Left kidney (tissue), 2 donors: ENCODE measurements around the gene RNF25. TPM values are rescaled to one million over a fixed set of nuclear protein-coding genes. Genes with fewer than 3 reads are reported as not detected.

Source experiments
- DNase-seq: peaks from one replicate; pipeline ENCODE4 v3.0.0-alpha.2; 2013
- polyA plus RNA-seq: library from polyadenylated mRNA; unstranded; fragments of 120-200 nt; gene quantifications from one replicate; pipeline ENCODE4 v1.2.1, GENCODE V29; 2013; ENCODE audit not compliant: insufficient read length

The RNF25 gene
- polyA plus RNA-seq, 1 donor: 50.9 TPM

GRCh38 chr2:218627939-218628338 is 43.9 kb downstream of the RNF25 start:
- no peak for DNase-seq

DNA sequence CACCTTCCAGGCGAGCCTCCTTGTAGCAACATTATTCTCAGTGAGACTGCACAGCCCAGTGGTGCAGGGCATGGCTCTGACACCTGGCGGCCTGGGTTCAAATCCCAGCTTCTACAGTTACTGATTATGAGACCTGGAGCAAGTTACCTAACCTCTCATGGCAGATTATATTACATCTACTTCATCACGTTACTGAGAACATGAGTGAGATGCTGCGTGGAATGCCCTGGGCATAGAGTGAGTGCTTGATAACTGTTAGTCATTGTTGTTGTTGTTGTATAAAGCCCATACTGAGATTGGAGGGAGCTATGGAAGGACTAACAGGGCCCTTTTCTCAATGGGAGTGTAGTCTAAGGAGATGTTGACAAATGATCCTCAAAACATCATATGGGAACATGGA is 45.4 kb downstream of the RNF25 start:
- no peak for DNase-seq

GRCh38 chr2:218623366-218623705 is 48.5 kb downstream of the RNF25 start:
- no peak for DNase-seq

- DNase-seq: no peak
Observed at GRCh38 chr2:218622606-218623365, 49.0 kb downstream of the RNF25 start.

- no peak for DNase-seq
Observed at GRCh38 chr2:218621007-218621406, 50.8 kb downstream of the RNF25 start.

GRCh38 chr2:218618102-218618860 is 53.5 kb downstream of the RNF25 start:
- DNase-seq: no peak

- no peak for DNase-seq
Observed at GRCh38 chr2:218615868-218616315, 55.9 kb downstream of the RNF25 start.

Other genes starting within 250 kb of the RNF25 start
- 17.6 TPM for gene USP37, start 103.7 kb downstream of the RNF25 start, polyA plus RNA-seq
- 77.2 TPM for gene CNOT9, start 103.2 kb downstream of the RNF25 start, polyA plus RNA-seq
- 11.9 TPM for gene PLCD4, start 64.1 kb downstream of the RNF25 start, polyA plus RNA-seq
- gene ZNF142, start 12.4 kb downstream of the RNF25 start, polyA plus RNA-seq: 20.3 TPM
- gene BCS1L, start 12.3 kb downstream of the RNF25 start, polyA plus RNA-seq: 58.6 TPM
- 115 TPM for gene STK36, start 84 bp upstream of the RNF25 start, polyA plus RNA-seq
- gene TTLL4, start 38.8 kb upstream of the RNF25 start, polyA plus RNA-seq: 47.2 TPM
- 49.7 TPM for gene CYP27A1, start 110.1 kb upstream of the RNF25 start, polyA plus RNA-seq
- 0.15 TPM for gene PRKAG3, start 159.8 kb upstream of the RNF25 start, polyA plus RNA-seq
- gene WNT6, start 187.8 kb upstream of the RNF25 start, polyA plus RNA-seq: 0.12 TPM
- gene WNT10A, start 208.8 kb upstream of the RNF25 start, polyA plus RNA-seq: 0.45 TPM